Fibroblast of lung (primary cell): ENCODE results near the gene KNCN.

Experiments
- CTCF ChIP-seq, 2 donors: IDR thresholded peaks in 1 of 2; conservative IDR thresholded peaks in 1 of 2; 1 replicate in 1 of 2; 2 replicates in 1 of 2; pipeline ENCODE4 v1.5.1; 2011 to 2012; ENCODE audit warnings: low read length in 2 of 2, control low read depth in 1 of 2, inconsistent platforms in 1 of 2, low read depth in 1 of 2, mild to moderate bottlenecking in 1 of 2
- EZH2 ChIP-seq: IDR thresholded peaks from 2 replicates; pipeline ENCODE4 v1.5.1; 2012; ENCODE audit warnings: low read length, control low read depth, mild to moderate bottlenecking; ENCODE audit errors: missing control alignments

GRCh38 chr1:46513536-46513935, 37.9 kb downstream of the KNCN start:
- TF ChIP-seq CTCF (conservative IDR thresholded peaks at IDR 0.05 in 1 of 2, IDR thresholded peaks at IDR 0.05 in 1 of 2; ENCODE audit: low read depth in 1 of 2, low read length in 2 of 2) (no peak), EZH2 (no peak)
